ENCODE results near the gene CDON.

Gene CDON, protein sequence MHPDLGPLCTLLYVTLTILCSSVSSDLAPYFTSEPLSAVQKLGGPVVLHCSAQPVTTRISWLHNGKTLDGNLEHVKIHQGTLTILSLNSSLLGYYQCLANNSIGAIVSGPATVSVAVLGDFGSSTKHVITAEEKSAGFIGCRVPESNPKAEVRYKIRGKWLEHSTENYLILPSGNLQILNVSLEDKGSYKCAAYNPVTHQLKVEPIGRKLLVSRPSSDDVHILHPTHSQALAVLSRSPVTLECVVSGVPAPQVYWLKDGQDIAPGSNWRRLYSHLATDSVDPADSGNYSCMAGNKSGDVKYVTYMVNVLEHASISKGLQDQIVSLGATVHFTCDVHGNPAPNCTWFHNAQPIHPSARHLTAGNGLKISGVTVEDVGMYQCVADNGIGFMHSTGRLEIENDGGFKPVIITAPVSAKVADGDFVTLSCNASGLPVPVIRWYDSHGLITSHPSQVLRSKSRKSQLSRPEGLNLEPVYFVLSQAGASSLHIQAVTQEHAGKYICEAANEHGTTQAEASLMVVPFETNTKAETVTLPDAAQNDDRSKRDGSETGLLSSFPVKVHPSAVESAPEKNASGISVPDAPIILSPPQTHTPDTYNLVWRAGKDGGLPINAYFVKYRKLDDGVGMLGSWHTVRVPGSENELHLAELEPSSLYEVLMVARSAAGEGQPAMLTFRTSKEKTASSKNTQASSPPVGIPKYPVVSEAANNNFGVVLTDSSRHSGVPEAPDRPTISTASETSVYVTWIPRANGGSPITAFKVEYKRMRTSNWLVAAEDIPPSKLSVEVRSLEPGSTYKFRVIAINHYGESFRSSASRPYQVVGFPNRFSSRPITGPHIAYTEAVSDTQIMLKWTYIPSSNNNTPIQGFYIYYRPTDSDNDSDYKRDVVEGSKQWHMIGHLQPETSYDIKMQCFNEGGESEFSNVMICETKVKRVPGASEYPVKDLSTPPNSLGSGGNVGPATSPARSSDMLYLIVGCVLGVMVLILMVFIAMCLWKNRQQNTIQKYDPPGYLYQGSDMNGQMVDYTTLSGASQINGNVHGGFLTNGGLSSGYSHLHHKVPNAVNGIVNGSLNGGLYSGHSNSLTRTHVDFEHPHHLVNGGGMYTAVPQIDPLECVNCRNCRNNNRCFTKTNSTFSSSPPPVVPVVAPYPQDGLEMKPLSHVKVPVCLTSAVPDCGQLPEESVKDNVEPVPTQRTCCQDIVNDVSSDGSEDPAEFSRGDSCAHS (N-terminal part only)

DNA sequence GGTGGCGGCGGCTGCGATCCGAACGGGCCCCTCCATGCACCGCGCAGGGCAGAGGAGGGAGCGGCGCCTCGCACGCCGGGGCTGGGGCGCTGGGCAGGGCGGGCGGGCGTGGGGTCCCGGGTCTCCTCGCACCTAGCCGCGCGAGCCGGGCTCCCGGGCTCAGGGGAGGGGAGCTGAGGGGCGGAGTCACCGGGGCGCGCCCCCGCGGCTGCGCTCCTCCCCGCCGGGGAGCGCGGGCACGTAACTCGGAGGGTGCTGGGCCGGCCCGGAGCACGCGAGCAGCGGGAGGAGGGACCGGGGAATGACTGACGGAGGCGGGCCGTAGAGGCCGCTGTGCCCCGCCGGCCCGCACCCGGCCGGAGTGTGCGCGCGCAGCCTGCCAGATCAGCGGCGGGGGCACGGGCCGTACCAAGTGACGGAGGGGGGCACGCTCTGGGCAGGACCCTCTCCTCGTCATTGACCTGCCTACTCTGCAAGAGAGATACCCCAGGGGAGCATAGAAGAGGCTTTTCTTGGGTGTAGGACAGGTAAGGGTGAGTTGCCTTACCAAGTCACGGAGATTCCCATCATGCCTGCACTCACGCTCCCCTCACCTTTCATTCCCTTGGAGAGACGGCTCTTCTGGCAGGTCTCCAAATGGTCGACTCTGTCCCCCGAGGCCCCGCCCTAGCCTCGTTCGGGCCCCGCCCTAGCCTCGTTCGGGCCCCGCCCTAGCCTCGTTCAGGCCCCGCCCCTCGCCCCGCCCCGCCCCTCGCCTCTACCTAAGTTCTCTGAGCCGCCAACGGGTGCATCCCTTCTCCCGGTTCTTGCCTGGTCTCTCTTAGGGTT, at the start of gene CDON:
TSS of gene CDON (minus strand) at position 188 of the 828 bp plus-strand sequence. CDS start 39,390 bp downstream, outside the sequence.
- DNase-seq: peak; percentile 95

DNA sequence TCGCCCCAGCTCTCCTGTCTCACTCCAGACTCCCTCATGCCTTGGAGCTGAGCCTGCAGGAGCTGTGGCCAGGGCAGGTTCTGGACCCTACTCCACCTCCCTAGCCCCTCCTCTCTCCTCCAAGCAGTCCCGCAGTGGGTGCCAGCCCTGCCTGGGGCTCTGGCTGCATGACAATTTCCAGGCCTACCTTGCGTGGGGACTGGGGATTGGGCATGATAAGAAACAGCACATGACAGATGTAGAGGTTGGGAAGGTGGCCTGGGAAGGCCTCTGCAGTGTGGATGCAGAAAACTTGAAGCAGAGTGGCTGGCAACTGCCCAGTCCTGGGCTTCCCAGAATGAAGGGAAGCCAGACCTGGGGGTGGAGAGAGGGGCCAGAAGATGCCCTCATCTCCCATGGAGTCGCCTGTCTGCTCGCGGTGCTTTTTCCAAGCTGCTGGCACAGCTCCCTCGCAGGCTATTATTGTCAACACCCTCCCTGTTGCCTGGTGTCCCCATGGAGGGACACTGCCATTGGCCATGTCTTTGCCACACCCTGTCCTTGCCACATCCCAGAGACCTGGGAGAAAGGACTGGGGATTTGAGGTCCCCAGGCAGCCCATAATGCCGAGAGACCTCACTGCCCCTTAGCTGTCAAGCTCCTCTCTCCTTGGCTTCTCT, 48.9 kb upstream of the CDON start:
- no peak for DNase-seq

DNA sequence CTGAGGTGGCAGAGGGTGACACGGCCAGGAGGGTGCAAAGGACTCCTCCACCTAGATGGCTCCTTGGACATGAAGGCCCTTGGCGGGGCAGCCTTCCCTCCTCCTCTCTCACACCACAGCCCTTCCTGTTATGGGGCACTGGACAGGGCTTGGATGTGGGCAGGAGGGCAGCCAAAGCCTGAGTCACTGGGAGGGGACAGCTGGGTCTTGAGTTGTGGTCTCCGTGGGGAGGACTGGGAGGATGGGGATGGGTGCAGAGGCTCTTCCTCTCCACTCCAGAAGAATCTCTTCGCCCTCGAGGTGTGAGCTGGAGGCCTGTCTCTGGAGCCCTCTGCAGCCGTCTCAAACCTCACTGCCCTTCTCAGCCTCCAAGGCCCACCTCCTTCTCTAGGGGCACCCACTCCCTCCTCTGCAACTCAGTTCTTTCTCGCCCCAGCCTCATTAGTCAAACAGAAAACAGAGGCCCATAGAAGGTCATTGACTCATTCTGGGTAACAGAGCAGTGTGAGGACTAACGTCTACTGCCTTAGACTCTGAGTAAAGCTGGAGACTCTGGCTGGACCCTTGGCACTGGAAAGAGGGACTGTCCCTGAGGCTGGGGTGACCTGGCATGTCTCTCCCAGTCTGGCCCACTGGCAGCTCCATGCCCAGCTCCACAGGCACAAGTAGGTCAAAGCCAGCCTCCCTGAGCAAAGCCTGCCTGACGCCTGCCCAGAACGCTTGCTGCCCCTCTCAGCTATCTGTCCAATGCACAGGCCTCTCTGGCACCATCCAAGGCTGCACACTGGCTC, 47.5 kb upstream of the CDON start:
- no peak for DNase-seq

DNA sequence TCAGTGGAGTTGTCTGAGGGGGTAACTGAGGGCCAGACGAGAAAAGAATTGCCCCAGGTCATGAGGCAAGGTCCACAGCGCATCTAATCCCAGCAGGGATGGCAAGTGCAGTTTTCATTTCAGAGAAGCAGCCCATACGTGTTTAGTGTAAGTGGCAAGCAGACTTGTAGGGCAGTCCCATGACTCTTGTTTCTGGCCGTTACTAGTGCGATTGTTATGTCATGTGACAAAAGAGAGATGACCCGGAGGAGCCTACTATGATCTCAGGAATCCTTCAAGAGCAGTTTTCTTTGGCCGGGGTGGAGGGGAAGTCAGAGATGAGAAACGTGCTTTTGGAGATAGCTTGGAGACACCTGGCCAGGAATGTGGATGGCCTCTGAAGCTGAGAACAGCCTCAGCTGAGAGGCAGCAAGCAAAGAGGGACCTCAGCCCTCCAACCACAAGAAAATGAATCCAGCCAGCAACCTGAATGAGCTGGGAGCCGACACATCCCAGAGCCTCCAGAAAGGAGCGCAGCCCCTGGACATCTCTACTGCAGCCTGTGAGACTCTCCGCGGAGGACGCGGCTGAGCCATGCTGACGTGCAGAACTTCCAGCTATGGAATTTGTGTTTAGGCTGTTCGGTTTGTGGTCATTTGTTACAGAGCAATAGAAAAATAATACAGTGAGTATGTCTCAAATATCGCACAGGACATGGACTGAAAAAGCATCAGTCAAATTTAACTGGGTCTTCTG, 44.1 kb upstream of the CDON start:
- DNase-seq: no peak

DNA sequence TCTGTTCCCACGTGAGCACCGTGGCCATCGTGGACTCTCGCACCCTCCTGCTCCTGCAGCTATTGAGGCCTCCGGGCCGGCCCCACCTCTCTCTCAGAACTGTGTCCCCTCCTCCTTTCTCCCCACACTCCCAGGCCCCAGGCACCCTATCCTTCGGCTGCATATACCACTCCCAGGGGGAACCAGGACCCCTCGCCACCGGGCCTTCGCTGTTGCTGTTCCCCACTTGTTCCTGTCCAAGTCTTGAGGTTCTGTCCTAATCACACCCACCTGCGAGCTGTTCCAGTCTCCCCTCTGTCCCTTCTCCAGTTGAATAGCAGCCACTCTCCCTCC, 43.0 kb upstream of the CDON start:
- no peak for DNase-seq

DNA sequence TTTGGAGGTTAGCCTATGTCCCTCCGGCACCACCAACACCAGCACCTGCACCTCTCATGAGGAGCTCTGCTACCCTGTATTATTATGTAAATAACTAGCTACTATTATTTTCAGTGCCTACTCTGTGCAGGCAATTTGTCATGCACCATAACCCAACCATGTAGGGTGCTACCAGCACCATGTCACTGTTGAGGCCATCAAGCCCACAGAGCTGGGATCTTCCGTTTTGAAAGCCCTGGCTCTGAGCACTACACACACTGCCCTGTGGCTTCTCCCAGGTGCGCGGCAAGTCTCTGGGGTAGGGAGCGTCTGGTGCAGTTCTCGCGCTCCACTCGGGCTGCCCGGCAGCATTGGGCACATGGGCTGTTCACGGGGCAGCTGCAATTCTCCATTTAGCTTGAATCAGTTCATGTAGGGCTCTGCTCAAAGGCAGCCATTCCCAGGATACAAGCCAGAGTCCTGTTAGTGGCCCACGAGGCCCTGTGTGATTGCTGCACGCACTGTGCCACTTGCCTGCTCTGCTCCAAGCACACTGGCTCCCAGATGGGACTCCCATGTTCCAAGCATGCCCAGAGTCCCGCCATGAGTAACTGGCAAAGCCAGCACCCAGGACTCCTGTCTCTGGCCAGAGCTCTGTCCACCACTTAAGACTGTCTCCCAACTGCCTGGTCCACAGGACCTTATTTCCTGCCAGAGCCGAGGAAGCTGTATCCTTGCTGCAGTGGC, 42.5 kb upstream of the CDON start:
- no peak for DNase-seq

DNA sequence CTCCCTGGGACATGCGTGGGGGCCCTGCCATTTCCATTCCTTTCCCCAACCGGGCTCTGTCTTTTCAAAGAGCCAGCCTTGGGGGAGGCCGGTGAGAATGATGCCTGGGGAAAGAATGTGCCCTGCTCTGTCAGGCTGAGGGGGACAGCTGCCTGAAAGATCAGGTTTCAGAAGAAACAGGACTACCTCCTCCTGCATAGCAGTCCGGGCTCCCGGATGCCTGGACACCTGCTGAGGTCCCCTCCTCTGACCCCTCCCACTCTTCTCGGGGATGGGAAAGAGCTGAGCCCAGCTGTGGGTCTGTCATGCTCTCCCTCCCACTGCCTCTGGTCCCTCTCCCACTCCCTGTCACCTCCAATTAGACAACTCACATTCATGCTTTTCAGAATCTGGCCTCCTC, 41.8 kb upstream of the CDON start:
- peak; percentile 33 for DNase-seq

DNA sequence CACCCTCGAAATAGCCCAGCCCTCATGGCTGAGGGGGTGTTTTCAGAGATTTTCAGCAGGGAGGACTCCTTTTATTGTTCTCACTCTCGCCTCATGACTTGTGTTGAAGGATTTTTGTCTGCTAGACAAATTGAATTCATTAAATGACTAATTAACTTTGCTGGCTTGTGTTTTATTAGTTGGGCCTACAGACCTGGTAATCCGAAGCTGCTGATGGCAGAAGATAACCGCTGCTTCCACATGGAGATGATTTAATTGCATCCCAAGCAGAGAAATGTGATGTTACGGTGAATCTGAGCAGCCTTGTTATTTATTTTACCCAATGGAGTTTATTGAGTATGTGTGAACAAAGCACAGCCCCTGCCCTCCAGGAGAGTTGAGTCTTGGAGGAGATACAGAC, 40.5 kb upstream of the CDON start:
- DNase-seq: no peak

DNA sequence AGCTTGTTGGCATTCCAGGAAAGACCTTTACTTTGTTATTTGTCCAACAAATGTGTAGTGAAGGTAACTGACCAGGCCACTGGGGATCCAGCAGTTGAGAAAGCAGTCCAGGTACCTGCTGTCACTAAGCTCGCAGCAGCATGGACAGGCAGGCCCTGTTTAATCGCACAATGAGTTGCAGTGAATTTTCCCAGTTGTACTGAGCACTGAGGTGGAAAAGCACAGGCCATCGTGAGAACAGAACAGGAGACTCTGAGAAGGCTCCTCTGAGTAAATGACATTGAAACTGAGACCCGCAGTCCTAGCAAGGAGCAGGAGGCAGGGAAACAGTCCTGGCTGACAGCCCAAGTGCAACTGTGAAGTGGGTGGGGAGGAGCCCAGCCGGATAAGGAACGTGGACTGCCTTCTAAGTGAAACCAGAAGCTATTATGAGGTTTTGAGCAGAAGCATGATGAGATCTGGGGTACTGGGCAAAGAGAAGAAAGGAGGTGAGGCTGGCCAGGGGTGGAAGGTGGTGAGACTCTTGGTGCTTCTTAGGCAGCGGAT, 39.8 kb upstream of the CDON start:
- no peak for DNase-seq

DNA sequence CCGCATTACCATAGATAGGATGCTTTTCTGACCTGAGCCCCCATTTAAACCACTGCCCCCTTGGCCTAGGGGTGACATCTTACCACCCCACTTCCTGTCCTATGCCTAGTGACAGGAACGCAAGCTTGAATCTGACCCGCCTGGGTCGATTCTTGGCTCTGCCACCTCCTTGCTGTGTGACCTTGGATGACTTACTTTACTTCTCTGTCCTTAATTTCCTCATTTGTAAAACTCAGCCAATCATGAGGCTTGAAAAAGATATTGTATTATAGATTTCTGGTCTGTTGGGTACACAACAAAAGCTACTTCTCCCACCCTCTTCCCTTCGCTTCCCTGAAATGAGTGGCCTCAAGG, 39.2 kb upstream of the CDON start:
- DNase-seq: no peak

DNA sequence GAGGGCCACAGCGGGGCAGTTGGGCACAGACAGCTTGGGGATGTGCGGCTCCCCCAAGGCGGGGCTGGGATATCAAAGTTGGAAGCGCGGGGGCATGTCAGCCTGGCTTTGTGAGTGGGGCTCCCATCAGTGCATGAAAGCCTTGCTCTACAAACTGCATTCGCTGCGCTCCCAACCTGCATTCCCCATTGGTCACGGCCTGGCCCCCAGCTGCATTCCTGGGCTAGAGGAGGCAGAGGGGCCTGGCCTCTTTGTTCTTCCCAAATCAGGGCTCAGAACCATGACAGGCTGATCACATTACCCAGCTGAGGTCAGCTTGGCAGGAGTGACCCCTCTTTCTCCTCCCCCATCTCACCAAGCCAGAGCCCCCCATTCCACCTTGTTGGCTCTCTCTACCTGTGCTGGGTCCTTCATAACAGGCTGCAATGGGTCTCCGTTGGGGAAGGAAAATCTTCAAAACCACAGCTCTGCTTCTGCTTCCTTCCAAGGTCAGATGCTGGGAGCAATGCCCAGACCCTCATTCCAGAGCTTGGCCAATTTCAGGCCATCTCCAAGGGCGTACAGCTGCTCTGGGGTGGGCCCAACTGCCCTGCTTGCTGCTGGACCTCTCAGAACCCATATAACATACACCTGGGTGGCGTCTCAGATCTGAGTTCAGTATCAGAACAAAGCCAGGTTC, 38.7 kb upstream of the CDON start:
- no peak for DNase-seq

DNA sequence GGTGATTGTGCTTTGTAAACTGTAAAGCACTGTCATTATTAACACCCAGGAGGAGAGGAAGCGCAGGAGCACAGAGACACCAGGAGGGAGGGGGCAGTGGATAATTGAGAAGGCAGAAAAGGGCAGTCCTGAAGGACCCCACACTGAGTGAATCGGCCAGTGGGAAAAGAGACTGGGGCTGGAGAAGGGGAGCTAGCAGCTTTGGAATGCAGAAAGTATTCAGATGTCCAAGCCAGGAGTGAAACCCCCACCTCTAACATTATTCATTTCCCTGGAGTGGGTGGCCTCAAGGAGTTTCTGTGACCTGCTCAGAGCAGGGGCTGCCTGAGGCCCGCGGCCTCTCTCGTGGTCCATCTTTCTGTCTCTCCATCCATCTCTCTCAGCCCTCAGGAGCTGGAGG, 38.0 kb upstream of the CDON start:
- no peak for DNase-seq

DNA sequence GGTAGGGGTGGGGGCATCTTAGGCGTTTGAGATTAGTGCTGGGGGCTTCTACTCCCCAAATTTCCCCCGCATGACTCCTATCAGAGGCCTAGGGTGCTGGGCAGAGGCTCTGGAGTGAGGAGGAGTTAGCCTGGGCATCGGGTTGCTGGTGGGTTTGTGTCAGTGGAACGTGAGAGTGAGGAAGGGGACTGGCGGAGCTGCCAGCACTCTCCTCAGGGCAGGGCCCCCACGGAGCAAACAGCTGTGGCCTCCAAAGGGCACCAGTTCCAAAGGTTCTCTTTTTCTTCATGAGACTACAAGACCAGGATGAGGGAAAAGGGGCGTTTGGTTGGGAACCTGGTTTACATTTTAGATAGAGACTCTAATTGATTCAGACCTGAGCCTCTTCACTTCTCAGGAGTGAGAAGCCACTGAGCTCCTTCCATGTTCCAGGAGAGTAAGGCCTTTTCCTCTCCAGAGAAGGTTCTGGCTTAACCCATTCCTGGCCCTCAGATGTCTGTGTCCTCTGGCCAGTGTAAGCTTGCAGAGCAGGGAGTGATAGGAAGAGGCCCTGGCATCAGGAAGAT, 35.6 kb upstream of the CDON start:
- no peak for DNase-seq

DNA sequence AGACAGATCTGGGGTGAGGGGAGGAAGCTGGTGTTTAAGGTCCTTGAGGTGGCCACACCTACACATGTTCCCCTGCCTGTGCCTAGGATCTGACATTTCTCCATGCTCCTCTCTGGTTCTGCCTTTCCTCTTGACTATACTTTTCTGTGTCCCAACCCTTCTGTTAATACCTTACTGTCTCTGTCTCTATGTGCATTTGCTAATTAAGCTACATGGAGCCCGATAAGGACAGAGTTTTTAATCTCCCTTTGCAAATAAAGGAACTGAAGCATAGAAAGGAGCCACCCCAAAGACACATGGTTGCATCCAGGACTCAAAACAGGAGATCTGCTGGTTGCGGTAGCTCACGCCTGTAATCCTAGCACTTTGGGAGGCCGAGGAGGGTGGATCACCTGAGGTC, 33.1 kb upstream of the CDON start:
- no peak for DNase-seq

DNA sequence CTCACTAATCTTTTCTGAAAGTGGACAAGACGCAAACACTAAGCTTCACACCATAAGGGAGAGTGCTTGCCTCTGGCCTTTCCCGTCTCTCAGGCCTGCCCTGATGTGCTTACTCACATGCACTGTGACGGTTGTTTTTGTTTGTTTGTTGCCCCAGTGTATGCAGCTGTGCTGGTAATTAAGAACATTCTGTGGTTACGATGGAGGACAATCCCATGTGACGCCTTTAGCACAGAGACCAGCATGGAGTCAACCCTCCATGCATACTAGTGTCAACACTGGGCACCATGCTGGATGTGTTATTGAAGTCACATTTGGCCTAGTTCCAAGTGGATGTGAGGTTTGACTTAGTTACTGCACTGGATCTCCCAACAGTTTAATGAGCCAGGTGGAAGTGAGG, 27.8 kb upstream of the CDON start:
- DNase-seq: peak; percentile 57

DNA sequence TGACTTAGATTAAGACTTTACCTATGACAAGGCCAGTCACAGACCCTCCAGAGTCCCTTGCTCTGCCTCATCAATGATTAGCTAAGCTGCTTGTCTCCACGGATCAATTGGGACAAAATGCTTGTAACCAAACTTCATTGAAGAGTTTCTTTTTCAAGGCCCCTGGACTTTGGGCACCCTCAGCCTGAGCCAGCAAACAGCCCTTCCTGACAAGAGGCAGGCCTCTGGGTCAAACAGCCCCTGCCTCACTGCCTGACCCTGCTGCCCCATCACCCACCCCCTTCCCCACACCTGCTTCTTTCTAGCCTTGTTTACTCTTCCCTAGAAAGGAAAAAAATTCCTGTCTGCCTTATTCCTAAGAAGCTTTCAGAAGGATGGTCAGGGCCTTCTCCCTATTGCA, 26.3 kb upstream of the CDON start:
- peak; percentile 7 for DNase-seq

DNA sequence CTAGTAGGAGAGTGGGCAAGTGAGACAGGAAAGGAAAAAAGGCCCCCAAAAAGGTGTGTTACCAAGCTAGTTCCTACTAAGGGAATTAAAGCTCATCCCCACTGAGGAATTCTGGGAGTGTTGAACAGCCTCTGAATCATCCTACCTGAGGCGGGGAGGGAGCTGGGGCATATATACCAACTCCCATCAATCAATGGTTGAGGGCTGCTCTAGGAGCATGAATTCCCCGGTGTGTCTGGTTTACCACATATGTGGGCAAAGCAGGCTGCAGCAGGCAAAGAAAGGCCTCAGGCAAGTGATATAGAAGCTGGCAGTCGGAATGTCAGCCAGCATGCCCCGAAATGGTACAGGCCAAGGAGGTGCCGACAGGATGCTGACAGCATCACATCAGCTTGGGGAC, 23.6 kb upstream of the CDON start:
- DNase-seq: no peak

DNA sequence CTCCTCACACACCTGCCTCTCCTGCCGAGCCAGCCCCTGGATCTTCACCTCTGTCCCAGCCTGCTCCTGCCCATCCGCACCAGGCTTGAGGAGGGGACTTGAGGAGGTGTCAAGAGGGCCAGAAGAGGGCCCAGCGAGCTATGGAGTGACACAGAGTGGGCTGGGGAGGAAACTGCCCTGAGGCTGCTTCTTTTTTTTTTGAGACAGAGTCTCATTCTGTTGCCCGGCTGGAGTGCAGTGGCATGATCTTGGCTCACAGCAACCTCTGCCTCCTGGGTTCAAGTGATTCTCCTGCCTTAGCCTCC, 21.9 kb upstream of the CDON start:
- no peak for DNase-seq
